ENCODE data around the gene IGF2BP2. TPM values are rescaled to one million over a fixed set of nuclear protein-coding genes. Genes with fewer than 3 reads are reported as not detected.
A peak's percentile ranks its signal among the peaks of the same experiment; 100 is the strongest.

The IGF2BP2 gene
- total RNA-seq, 2 donors from 2014 or later, result 2.6 to 2.7 TPM

- TF ChIP-seq CTCF (IDR thresholded peaks at IDR 0.05), result no peak
- H3K36me3 ChIP-seq, result no peaks in the 10 kb centered on the region
- no peaks in the 10 kb centered on the region for H3K9me3 ChIP-seq
- peaks cover 20% of the 10 kb centered on the region for H3K27me3 ChIP-seq (replicated peaks; ENCODE audit: insufficient read depth)
- ATAC-seq (ENCODE audit: insufficient number of reproducible peaks, low FRiP score, low read depth) (no peak), DNase-seq (ENCODE audit: low spot score) (no peak)
- H3K27ac ChIP-seq, result no peak overlapping the region
- peaks cover 15 to 32% of the 10 kb centered on the region in 2 donors for H3K4me1 ChIP-seq (ENCODE audit: control insufficient read depth in 1 of 2, low read depth in 2 of 2)
- H3K4me3 ChIP-seq, result peak overlapping the region; percentile 78
Measured at GRCh38 chr3:185824051-185825005, 514 bp downstream of the IGF2BP2 start.

- no peak for TF ChIP-seq CTCF (IDR thresholded peaks at IDR 0.05)
- Histone ChIP-seq H3K27me3 (replicated peaks; ENCODE audit: insufficient read depth) (peaks cover 20% of the 10 kb centered on the region), H3K9me3 (no peaks in the 10 kb centered on the region), H3K4me3 (peak overlapping the region; percentile 78), H3K36me3 (no peaks in the 10 kb centered on the region), H3K27ac (peak overlapping the region in 1 of 2 donors; percentile 38), H3K4me1 (ENCODE audit: control insufficient read depth in 1 of 2, low read depth in 2 of 2) (peaks cover 15 to 32% of the 10 kb centered on the region in 2 donors)
- ATAC-seq (ENCODE audit: insufficient number of reproducible peaks, low FRiP score, low read depth), result no peak
- DNase-seq (ENCODE audit: low spot score), result no peak
Measured at GRCh38 chr3:185823078-185824044, 1.5 kb downstream of the IGF2BP2 start.

- H3K27me3 ChIP-seq (replicated peaks; ENCODE audit: insufficient read depth), result peaks cover 19% of the 10 kb centered on the region
Measured at GRCh38 chr3:185822221-185823000, 2.4 kb downstream of the IGF2BP2 start.

GRCh38 chr3:185820973-185821758, 3.7 kb downstream of the IGF2BP2 start:
- no peaks in the 10 kb centered on the region for H3K36me3 ChIP-seq
- no peak for DNase-seq (ENCODE audit: low spot score)
- H3K4me3 ChIP-seq, result no peak overlapping the region
- peaks cover 15 to 31% of the 10 kb centered on the region in 2 donors for H3K4me1 ChIP-seq (ENCODE audit: control insufficient read depth in 1 of 2, low read depth in 2 of 2)
- peaks cover 12% of the 10 kb centered on the region for H3K27me3 ChIP-seq (replicated peaks; ENCODE audit: insufficient read depth)
- H3K9me3 ChIP-seq, result no peaks in the 10 kb centered on the region
- no peak overlapping the region for H3K27ac ChIP-seq
- no peak for ATAC-seq (ENCODE audit: insufficient number of reproducible peaks, low FRiP score, low read depth)
- no peak for TF ChIP-seq CTCF (IDR thresholded peaks at IDR 0.05)

More at GRCh38 chr3:185822221-185823000, 2.4 kb downstream of the IGF2BP2 start:
- no peak for TF ChIP-seq CTCF (IDR thresholded peaks at IDR 0.05)
- Histone ChIP-seq H3K36me3 (no peaks in the 10 kb centered on the region), H3K4me1 (ENCODE audit: control insufficient read depth in 1 of 2, low read depth in 2 of 2) (peaks cover 15 to 32% of the 10 kb centered on the region in 2 donors), H3K4me3 (peak overlapping the region; percentile 78), H3K9me3 (no peaks in the 10 kb centered on the region), H3K27ac (no peak overlapping the region)
- ATAC-seq (ENCODE audit: insufficient number of reproducible peaks, low FRiP score, low read depth) (no peak), DNase-seq (ENCODE audit: low spot score) (no peak)

Measured in thoracic aorta (tissue), 2 donors.